HG02588 (cell line): ENCODE data around the gene RGS9.

Experiments
- ATAC-seq: cut with Tn5 transposase; IDR thresholded peaks from one replicate; pipeline ENCODE4 v1.9.1; 2021; ENCODE audit warnings: mild to moderate bottlenecking, moderate library complexity; ENCODE audit not compliant: unreplicated experiment

RGS9 gene

DNA sequence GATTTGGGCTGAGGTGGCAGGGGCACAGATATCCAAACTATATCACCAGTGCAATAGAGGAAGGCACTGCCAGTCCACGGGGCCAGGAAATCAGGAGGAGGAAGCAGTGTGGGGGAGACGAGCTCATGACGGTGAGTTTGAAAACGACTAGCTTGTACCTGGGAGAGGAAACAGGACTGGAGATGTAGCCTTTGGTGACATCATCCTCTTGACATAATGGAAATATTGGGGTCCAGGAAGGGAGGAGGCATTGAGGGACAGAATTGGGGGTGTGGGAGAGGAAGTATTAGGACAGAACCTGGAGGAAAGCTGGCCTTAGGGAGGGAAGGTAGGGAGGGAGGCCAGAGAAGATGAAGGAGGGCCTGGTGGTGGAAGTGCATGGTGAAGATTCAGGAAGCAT, 109.1 kb downstream of the RGS9 start:
- no peak for ATAC-seq

DNA sequence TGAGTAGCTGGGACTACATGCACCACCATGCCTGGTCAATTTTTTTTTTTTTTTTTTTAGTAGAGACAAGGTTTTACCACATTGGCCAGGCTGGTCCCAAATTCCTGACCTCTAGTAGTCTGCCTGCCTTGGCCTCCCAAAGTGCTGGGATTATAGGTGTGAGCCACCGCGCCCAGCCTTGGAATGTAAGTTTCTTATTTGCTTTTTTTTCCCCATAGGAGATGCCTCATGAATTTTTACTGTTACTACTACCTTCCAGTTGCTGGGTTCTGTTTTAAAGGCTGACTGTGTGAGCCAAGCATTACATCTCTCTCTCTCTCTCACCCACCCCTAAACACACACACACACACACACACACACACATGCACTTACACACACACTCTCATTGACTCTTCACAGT, 112.6 kb downstream of the RGS9 start:
- no peak for ATAC-seq

DNA sequence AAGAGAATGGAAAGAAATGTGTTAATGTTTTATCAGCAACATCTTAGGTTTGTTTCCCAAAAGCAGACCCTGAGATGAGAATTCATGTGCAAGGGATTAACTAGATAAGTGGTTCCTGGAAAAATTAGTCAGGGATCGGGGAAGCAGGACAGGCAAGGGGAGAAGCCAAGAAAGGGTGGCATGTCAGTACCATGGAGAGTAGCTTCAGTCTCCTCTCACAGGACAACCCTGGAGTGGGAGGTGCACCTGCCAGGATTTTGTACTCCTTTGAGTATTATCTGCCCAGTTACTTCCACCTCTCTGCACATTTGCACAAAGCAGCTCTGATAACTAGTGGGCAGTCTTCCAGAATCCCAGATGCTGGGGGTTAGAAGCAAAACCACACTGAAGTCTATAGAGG, 117.0 kb downstream of the RGS9 start:
- no peak for ATAC-seq

DNA sequence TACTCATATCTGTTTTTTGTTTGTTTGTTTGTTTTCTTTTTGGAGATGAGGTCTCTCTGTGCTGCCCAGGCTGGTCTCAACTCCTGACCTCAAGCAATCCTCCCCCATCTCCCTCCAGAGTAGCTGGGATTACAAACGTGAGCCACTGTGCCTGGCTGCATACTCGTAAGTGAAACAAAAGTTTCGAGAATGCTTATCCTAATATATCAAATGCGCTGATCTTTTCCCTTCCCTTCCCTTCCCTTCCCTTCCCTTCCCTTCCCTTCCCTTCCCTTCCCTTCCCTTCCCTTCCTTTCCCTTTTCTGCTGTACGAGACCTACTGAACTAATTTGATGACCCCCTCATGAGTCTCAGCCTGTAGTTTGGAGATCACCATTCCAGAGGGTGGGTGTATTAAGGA, 122.1 kb downstream of the RGS9 start:
- ATAC-seq = no peak

DNA sequence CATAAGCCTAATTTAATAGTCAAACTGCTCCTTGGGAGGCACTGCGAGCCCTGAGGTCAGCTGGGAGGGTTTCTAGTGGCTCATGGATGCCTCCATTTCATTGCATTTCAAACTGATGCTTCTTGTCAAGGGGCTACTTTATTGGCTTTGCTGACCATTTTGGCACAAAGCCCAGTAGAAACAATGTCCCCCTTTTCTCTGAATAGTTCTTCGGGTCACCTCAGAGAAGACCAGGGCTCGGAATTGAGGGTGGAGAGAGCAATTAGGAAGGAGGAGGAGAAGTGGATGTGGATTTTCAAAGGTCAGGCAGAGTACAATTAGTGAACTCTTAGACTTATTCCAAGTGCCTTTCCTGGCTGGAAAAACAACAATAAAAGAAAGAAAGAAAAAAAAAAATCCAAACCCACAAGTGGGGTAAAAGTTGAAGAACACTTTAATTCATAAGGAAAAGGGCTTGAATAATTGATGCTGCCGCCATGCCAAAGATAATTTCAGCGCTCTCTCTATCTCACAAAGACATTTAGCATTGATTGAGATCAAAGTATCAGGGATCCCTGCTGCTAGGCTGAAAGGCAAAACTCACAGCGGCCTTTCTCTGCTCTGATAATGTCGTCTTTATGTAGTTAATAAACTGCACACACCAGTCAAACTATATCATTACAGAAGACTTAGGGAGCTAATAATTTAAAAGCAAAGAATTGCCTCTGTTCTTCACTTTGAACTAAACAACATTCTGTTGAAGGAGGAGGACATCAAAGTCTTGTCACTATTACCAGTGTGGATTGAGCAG, 122.7 kb downstream of the RGS9 start:
- no peak for ATAC-seq

DNA sequence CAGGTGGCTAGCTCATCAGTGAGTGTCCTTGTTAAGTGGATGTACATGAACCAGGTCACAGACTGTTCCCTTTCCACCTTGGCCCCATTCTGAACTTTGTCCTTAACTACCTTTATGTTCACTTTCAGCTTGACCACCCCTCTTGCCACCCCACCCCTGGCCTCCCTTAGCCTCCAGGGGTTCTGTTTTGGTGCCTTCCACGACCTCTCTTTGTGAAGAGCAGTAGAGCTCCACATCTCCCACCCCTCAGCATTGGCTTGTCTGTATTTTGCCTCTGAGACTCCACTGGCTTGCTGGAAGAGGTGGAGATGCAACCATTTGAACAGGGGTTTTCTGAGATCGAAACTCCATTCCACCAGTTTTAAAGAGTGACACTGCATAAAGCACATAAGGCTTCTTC, 123.5 kb downstream of the RGS9 start:
- ATAC-seq = no peak

DNA sequence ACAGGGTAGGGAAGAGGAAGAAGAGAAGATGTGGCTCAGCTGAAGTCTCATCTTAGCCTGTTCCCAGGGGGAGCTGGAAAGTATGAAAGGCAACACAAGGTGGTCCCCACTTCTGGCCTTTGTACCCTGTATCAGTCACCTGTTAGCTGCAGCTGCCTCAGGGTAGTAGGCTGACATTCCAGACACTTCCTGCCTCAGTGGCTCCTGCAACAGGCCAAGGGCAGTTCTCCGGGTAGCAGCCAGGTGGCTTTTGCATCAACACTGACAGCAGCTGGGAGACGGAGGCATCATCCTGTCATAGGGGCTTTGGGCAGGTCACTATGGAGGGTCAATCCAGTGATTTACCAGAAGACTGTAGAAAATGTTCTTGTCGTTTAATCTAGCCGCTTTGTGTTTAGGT, 124.0 kb downstream of the RGS9 start:
- ATAC-seq = no peak

DNA sequence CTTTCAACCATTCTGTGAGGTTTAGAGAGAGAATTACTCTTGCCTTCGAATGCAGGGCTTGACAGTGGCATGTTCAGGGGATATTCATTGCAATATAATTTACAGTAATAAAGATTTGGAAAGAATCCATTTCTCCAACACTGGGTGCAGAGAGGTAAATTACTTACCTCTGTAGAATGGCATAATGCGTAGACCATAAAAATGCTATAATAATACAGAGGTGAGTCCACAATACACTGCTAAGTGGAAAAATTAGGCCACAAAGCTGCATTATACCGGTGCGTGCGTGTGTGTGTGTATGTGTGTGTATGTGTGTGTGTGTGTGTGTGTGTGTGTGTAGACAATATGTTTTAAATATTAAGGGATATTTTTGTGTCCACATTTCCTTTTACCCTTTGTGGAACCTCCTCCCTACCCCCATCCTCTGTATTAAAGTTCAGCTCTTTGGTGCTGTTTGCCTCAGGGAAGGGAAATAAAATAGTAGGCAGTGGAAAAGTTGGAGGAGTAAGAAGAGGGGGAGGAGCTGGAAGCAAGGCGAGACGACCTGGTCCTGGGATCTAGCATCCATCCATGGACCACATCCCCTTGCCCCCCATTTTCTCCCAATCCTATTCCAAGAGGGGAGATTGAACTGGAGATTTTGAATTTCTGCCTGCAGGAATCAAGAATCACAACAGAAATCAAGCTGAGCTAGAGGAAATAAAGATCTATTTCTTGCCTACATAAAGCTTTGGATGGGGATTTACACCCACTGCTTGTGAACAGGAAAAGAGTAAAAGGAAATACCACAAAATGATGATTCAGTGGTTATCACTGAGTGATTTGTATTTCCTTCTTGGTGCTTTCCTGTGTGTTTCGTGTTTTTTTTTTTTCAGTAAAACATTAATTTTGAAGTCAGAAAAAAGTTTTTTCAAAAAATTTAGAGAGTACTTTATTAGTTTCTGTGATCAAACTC, 124.8 kb downstream of the RGS9 start:
- no peak for ATAC-seq

DNA sequence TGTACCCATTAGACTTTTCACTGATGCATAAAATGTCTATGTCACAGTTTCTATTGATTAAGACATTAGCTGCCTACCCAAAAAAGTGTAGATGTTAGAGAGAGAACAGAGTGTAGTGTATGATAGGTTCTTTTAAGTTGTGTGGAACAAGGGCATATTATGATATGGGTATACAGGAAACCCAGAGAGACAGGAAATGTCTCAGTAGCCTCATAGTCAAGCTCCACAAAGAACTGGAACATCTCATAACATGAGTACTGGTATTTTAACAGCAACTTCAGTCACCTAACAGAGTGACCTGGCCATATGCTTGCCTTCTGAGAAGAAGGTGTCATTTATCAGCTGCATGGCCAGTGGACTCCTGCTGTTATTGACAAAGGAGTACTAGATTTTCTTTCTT, 128.1 kb downstream of the RGS9 start:
- no peak for ATAC-seq

DNA sequence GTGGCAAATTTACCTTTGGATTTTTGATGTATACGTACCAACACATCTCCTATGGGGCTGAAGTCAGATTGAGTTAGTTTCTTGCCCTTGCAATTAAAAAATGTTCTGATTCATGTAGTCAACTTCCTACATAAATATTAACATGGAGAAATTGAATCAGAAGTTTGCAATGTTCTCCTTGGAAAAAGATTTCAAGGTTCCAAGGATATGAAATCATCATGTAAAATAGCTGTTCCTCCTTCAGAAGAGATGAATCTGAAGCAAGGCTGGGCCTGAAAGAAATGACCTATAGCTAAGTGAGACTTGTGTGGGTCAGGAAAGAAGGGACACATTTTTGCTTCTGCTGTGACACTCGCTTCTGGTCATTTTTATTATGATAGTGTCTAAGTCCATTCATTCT, 131.7 kb downstream of the RGS9 start:
- no peak for ATAC-seq

DNA sequence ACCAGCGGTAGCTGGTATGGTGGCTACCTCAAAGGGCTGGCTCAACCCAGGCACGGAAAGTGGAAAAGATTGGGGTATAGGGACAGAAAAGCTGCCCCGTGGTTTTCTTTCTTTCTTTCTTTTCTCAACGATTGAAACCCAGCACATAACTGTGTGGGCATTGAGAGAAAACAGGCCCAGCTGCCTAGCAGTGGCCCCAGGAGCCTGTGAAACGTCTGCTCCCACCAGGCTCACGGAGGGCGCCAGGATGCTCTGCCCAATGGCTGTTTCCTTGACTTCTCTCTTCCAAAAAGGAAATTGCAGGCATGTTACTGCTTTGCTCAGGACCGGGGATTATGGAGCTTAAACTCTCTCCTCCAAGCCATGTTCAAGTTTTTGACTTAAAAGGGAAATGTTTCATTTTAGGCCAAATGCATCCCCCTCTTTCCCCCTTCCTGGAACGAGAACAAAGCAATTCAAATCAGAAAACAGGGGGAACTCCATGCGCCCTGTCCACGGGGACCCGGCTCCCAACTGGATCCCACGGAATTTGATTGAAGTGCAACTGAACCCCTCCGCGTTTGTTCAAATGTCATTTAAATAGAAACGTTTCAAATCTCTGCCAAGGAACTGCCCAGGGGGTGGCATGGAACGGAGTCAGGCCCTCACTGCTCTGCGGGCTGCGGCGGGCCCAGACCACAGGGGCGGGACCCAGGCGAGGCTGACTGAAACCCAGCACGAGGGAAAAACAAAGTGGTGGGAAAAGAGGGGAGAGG, 133.5 kb downstream of the RGS9 start:
- ATAC-seq = no peak

DNA sequence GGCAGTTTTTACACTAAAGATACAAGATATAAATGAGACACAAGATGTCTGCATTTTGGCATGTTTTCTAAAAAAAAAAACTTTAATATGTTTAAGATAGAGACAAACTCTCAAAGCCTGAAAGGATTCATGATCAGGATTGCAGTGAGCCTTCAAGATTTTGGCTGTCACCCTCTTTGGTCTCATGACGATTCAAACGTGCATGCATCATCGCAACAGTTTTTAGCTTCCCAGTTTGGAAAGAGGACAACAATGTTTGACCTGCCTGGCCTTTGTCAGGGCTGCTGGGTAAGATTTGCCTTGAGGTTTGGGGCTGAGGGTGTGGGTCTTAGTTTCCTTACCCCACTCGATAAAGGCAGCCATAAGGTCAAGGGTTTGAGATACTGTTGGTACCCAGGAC, 134.1 kb downstream of the RGS9 start:
- ATAC-seq = no peak
